ENCODE data around the gene NRIP1.

The NRIP1 gene

GRCh38 chr21:14995226-14995625, 69.6 kb downstream of the NRIP1 start:
- H3K9me3 Mint-ChIP-seq, result no peaks in the 10 kb centered on the region
- peaks cover 27% of the 10 kb centered on the region for H3K36me3 Mint-ChIP-seq (ENCODE audit: low read depth)
- H3K27me3 Mint-ChIP-seq, result no peaks in the 10 kb centered on the region
- H3K27ac Mint-ChIP-seq, result no peak overlapping the region
- H3K4me3 Mint-ChIP-seq, result no peak overlapping the region
- H3K4me1 Mint-ChIP-seq (ENCODE audit: low read depth), result peaks cover 42% of the 10 kb centered on the region

GRCh38 chr21:14993115-14993514, 71.7 kb downstream of the NRIP1 start:
- H3K27ac Mint-ChIP-seq, result peak overlapping the region; percentile 14

GRCh38 chr21:14991957-14992356, 72.8 kb downstream of the NRIP1 start:
- Mint-ChIP-seq H3K36me3 (ENCODE audit: low read depth) (peaks cover 36% of the 10 kb centered on the region), H3K4me1 (ENCODE audit: low read depth) (peaks cover 32% of the 10 kb centered on the region), H3K27me3 (no peaks in the 10 kb centered on the region), H3K4me3 (no peak overlapping the region), H3K9me3 (no peaks in the 10 kb centered on the region), H3K27ac (no peak overlapping the region)

More at GRCh38 chr21:14993115-14993514, 71.7 kb downstream of the NRIP1 start:
- H3K27me3 Mint-ChIP-seq, result no peaks in the 10 kb centered on the region
- peaks cover 36% of the 10 kb centered on the region for H3K36me3 Mint-ChIP-seq (ENCODE audit: low read depth)
- H3K9me3 Mint-ChIP-seq, result no peaks in the 10 kb centered on the region
- no peak overlapping the region for H3K4me3 Mint-ChIP-seq
- H3K4me1 Mint-ChIP-seq (ENCODE audit: low read depth), result peaks cover 36% of the 10 kb centered on the region

GRCh38 chr21:14989359-14989758, 75.4 kb downstream of the NRIP1 start:
- Mint-ChIP-seq H3K4me1 (ENCODE audit: low read depth) (peaks cover 22% of the 10 kb centered on the region), H3K27me3 (no peaks in the 10 kb centered on the region), H3K9me3 (no peaks in the 10 kb centered on the region), H3K36me3 (ENCODE audit: low read depth) (peaks cover 40% of the 10 kb centered on the region), H3K4me3 (no peak overlapping the region), H3K27ac (no peak overlapping the region)

- Mint-ChIP-seq H3K9me3 (no peaks in the 10 kb centered on the region), H3K27ac (no peak overlapping the region), H3K4me1 (ENCODE audit: low read depth) (peaks cover 22% of the 10 kb centered on the region), H3K36me3 (ENCODE audit: low read depth) (peaks cover 46% of the 10 kb centered on the region), H3K27me3 (no peaks in the 10 kb centered on the region), H3K4me3 (no peak overlapping the region)
Measured at GRCh38 chr21:14988760-14989159, 76.0 kb downstream of the NRIP1 start.

- no peak overlapping the region for H3K27ac Mint-ChIP-seq
- H3K4me3 Mint-ChIP-seq, result no peak overlapping the region
- H3K27me3 Mint-ChIP-seq, result no peaks in the 10 kb centered on the region
- no peaks in the 10 kb centered on the region for H3K9me3 Mint-ChIP-seq
- peaks cover 44% of the 10 kb centered on the region for H3K36me3 Mint-ChIP-seq (ENCODE audit: low read depth)
- peaks cover 13% of the 10 kb centered on the region for H3K4me1 Mint-ChIP-seq (ENCODE audit: low read depth)
Measured at GRCh38 chr21:14987370-14988170, 77.2 kb downstream of the NRIP1 start.

GRCh38 chr21:14985306-14985705, 79.5 kb downstream of the NRIP1 start:
- Mint-ChIP-seq H3K36me3 (ENCODE audit: low read depth) (peaks cover 34% of the 10 kb centered on the region), H3K9me3 (no peaks in the 10 kb centered on the region), H3K27ac (no peak overlapping the region), H3K27me3 (no peaks in the 10 kb centered on the region), H3K4me1 (ENCODE audit: low read depth) (peaks cover 8% of the 10 kb centered on the region), H3K4me3 (no peak overlapping the region)

- peaks cover 23% of the 10 kb centered on the region for H3K36me3 Mint-ChIP-seq (ENCODE audit: low read depth)
- H3K9me3 Mint-ChIP-seq, result no peaks in the 10 kb centered on the region
- peaks cover 3% of the 10 kb centered on the region for H3K4me1 Mint-ChIP-seq (ENCODE audit: low read depth)
- H3K27ac Mint-ChIP-seq, result no peak overlapping the region
- no peak overlapping the region for H3K4me3 Mint-ChIP-seq
- no peaks in the 10 kb centered on the region for H3K27me3 Mint-ChIP-seq
Measured at GRCh38 chr21:14982336-14982735, 82.5 kb downstream of the NRIP1 start.

GRCh38 chr21:14981246-14981645, 83.6 kb downstream of the NRIP1 start:
- Mint-ChIP-seq H3K36me3 (ENCODE audit: low read depth) (peaks cover 26% of the 10 kb centered on the region), H3K4me3 (no peak overlapping the region), H3K4me1 (ENCODE audit: low read depth) (peaks cover 3% of the 10 kb centered on the region), H3K9me3 (no peaks in the 10 kb centered on the region), H3K27ac (no peak overlapping the region), H3K27me3 (no peaks in the 10 kb centered on the region)

GRCh38 chr21:14979264-14979663, 85.5 kb downstream of the NRIP1 start:
- peaks cover 3% of the 10 kb centered on the region for H3K4me1 Mint-ChIP-seq (ENCODE audit: low read depth)
- no peaks in the 10 kb centered on the region for H3K9me3 Mint-ChIP-seq
- no peaks in the 10 kb centered on the region for H3K27me3 Mint-ChIP-seq
- H3K27ac Mint-ChIP-seq, result no peak overlapping the region
- H3K4me3 Mint-ChIP-seq, result no peak overlapping the region
- peaks cover 32% of the 10 kb centered on the region for H3K36me3 Mint-ChIP-seq (ENCODE audit: low read depth)

- Mint-ChIP-seq H3K27me3 (no peaks in the 10 kb centered on the region), H3K36me3 (ENCODE audit: low read depth) (peaks cover 33% of the 10 kb centered on the region), H3K4me3 (no peak overlapping the region), H3K27ac (no peak overlapping the region), H3K4me1 (ENCODE audit: low read depth) (peaks cover 3% of the 10 kb centered on the region), H3K9me3 (no peaks in the 10 kb centered on the region)
Measured at GRCh38 chr21:14977814-14978213, 87.0 kb downstream of the NRIP1 start.

GRCh38 chr21:14975136-14975919, 89.5 kb downstream of the NRIP1 start:
- Mint-ChIP-seq H3K27ac (no peak overlapping the region), H3K9me3 (no peaks in the 10 kb centered on the region)

GRCh38 chr21:14972678-14973077, 92.1 kb downstream of the NRIP1 start:
- Mint-ChIP-seq H3K4me1 (ENCODE audit: low read depth) (no peaks in the 10 kb centered on the region), H3K27me3 (no peaks in the 10 kb centered on the region), H3K27ac (no peak overlapping the region), H3K36me3 (ENCODE audit: low read depth) (peaks cover 46% of the 10 kb centered on the region), H3K9me3 (no peaks in the 10 kb centered on the region), H3K4me3 (no peak overlapping the region)

More at GRCh38 chr21:14975136-14975919, 89.5 kb downstream of the NRIP1 start:
- H3K4me1 Mint-ChIP-seq (ENCODE audit: low read depth), result no peaks in the 10 kb centered on the region
- H3K27me3 Mint-ChIP-seq, result no peaks in the 10 kb centered on the region
- H3K36me3 Mint-ChIP-seq (ENCODE audit: low read depth), result peaks cover 28% of the 10 kb centered on the region
- H3K4me3 Mint-ChIP-seq, result no peak overlapping the region

GRCh38 chr21:14968821-14969220, 96.0 kb downstream of the NRIP1 start:
- Mint-ChIP-seq H3K4me3 (no peak overlapping the region), H3K27ac (no peak overlapping the region), H3K4me1 (ENCODE audit: low read depth) (peaks cover 3% of the 10 kb centered on the region), H3K27me3 (no peaks in the 10 kb centered on the region), H3K9me3 (no peaks in the 10 kb centered on the region), H3K36me3 (ENCODE audit: low read depth) (peaks cover 62% of the 10 kb centered on the region)

GRCh38 chr21:14968029-14968428, 96.8 kb downstream of the NRIP1 start:
- no peaks in the 10 kb centered on the region for H3K27me3 Mint-ChIP-seq
- peaks cover 59% of the 10 kb centered on the region for H3K36me3 Mint-ChIP-seq (ENCODE audit: low read depth)
- peaks cover 3% of the 10 kb centered on the region for H3K4me1 Mint-ChIP-seq (ENCODE audit: low read depth)
- H3K27ac Mint-ChIP-seq, result no peak overlapping the region
- no peaks in the 10 kb centered on the region for H3K9me3 Mint-ChIP-seq
- H3K4me3 Mint-ChIP-seq, result no peak overlapping the region
